H1 (cell line): ENCODE data around the gene DGKZ. TPM values are rescaled to one million over a fixed set of nuclear protein-coding genes. Genes with fewer than 3 reads are reported as not detected.

ENCODE experiments used
- BCL11A ChIP-seq, 2 experiments: IDR thresholded peaks; one replicate each; pipeline ENCODE4 v1.6.1; 2011; ENCODE audit warnings: low read depth in 2 of 2, low read length in 2 of 2, mild to moderate bottlenecking in 2 of 2
- CHD2 ChIP-seq: IDR thresholded peaks from 2 replicates; pipeline ENCODE4 v1.6.1; 2012; ENCODE audit warnings: low read length, improper control_type of control experiment
- EP300 ChIP-seq, 2 experiments: IDR thresholded peaks; 1 replicate in 1 of 2; 2 replicates in 1 of 2; pipeline ENCODE4 v1.6.1; 2011 to 2012; ENCODE audit warnings: low read depth in 2 of 2, low read length in 2 of 2, mild to moderate bottlenecking in 2 of 2, borderline replicate concordance in 1 of 2, inconsistent platforms in 1 of 2, moderate library complexity in 1 of 2
- HDAC2 ChIP-seq, 2 experiments: fragments of 300-600 bp in 1 of 2; sonication (generic) in 1 of 2; IDR thresholded peaks; 2 replicates each; pipeline ENCODE4 v1.6.1; 2011 to 2012; ENCODE audit warnings: low read depth in 2 of 2, low read length in 2 of 2, mild to moderate bottlenecking in 2 of 2, moderate library complexity in 2 of 2, borderline replicate concordance in 1 of 2, inconsistent platforms in 1 of 2
- NRF1 ChIP-seq: IDR thresholded peaks from 2 replicates; pipeline ENCODE4 v1.6.1; 2011; ENCODE audit warnings: mild to moderate bottlenecking, low read depth, low read length, improper control_type of control experiment
- RBBP5 ChIP-seq: IDR thresholded peaks from 2 replicates; pipeline ENCODE4 v1.7.1; 2012; ENCODE audit warnings: low read depth, mild to moderate bottlenecking, inconsistent platforms, low read length, moderate library complexity, borderline replicate concordance
- polyA plus RNA-seq, 7 experiments: library from polyadenylated mRNA; depleted of rRNA in 3 of 7; stranded (reverse) in 5 of 7; unstranded in 2 of 7; fragments of >200 nt in 5 of 7; fragments of 200-250 nt in 2 of 7; gene quantifications; 1 replicate in 5 of 7; 2 replicates in 1 of 7; 4 replicates in 1 of 7; pipeline versions ENCODE4 v1.2.1 to v1.2.3, GENCODE V29; 2011 to 2013; ENCODE audit warnings: missing spikeins in 2 of 7, mixed read lengths in 2 of 7
- total RNA-seq: library from RNA; stranded (reverse); fragmentation: NEBNext Ultra II Directional; extraction: Animal tissue kit (Norgen Biotek cat#: 25700); gene quantifications from 2 replicates; pipeline ENCODE4 v1.2.1, GENCODE V29; 2021

DGKZ gene
- total and polyA plus RNA-seq, 2 of the 8 experiments (the other 6 are each of a cell fraction or from before 2014, with no cell fraction given): 84.4 to 184 TPM

- TF ChIP-seq HDAC2 (IDR thresholded peaks at IDR 0.05; ENCODE audit: borderline replicate concordance in 1 of 2, low read depth in 2 of 2, low read length in 2 of 2) (no peak), RBBP5 (no peak), CHD2 (no peak), BCL11A (IDR thresholded peaks at IDR 0.05; ENCODE audit: low read depth in 2 of 2, low read length in 2 of 2) (no peak), NRF1 (no peak), EP300 (IDR thresholded peaks at IDR 0.05; ENCODE audit: borderline replicate concordance in 1 of 2, low read depth in 2 of 2, low read length in 2 of 2) (no peak)
Measured at GRCh38 chr11:46338636-46338987, 8.7 kb upstream of the DGKZ start (continued).
